SK-N-SH treated with all-trans-retinoic acid at 6 μM for 48 hours (cell line): Measurements from ENCODE around the gene LRP2.

Experiments used
- ATAC-seq: fragments of 200-7000 bp; cut with Tn5 transposase; 3 replicates; pipeline ENCODE4 v1.9.1; 2020; ENCODE audit warnings: mild to moderate bottlenecking, moderate library complexity
- ARNTL ChIP-seq: fragments of 450-650 bp; formaldehyde crosslinking; IDR thresholded peaks from 2 replicates; pipeline ENCODE4 v1.5.0; 2020; ENCODE audit warnings: low read depth, mild to moderate bottlenecking, moderate library complexity, borderline replicate concordance
- BACH2 ChIP-seq: fragments of 250-450 bp; sonication (Bioruptor Pico); IDR thresholded peaks from 2 replicates; pipeline ENCODE4 v1.9.0; 2021; ENCODE audit warnings: mild to moderate bottlenecking, borderline replicate concordance
- ESRRG ChIP-seq: fragments of 250-450 bp; sonication (Bioruptor Pico); IDR thresholded peaks from 2 replicates; pipeline ENCODE4 v1.6.1; 2021; ENCODE audit warnings: mild to moderate bottlenecking
- GLIS3 ChIP-seq: fragments of 250-450 bp; sonication (Bioruptor Pico); IDR thresholded peaks from 2 replicates; pipeline ENCODE4 v1.5.0; 2020; ENCODE audit warnings: mild to moderate bottlenecking, moderate library complexity
- ISL1 ChIP-seq: fragments of 250-450 bp; sonication (Bioruptor Pico); IDR thresholded peaks from 2 replicates; pipeline ENCODE4 v2.1.2; 2022; ENCODE audit warnings: mild to moderate bottlenecking, moderate library complexity
- OSR1 ChIP-seq: fragments of 250-450 bp; sonication (Bioruptor Pico); IDR thresholded peaks from 2 replicates; pipeline ENCODE4 v1.8.0; 2022; ENCODE audit warnings: moderate library complexity, mild to moderate bottlenecking, inconsistent platforms
- PPARA ChIP-seq: fragments of 250-450 bp; sonication (Bioruptor Pico); IDR thresholded peaks from 2 replicates; pipeline ENCODE4 v1.5.0; 2020; ENCODE audit warnings: mild to moderate bottlenecking, borderline replicate concordance
- RARB ChIP-seq: fragments of 250-450 bp; sonication (Bioruptor Pico); IDR thresholded peaks from 2 replicates; pipeline ENCODE4 v1.8.0; 2021; ENCODE audit warnings: mild to moderate bottlenecking, moderate library complexity
- SNAI2 ChIP-seq: fragments of 250-450 bp; sonication (Bioruptor Pico); IDR thresholded peaks from 2 replicates; pipeline ENCODE4 v1.5.0; 2020; ENCODE audit warnings: mild to moderate bottlenecking, moderate library complexity
- TCF4 ChIP-seq: fragments of 250-450 bp; sonication (Bioruptor Pico); IDR thresholded peaks from 2 replicates; pipeline ENCODE4 v1.8.0; 2021; ENCODE audit warnings: mild to moderate bottlenecking, moderate library complexity, borderline replicate concordance
- ZC3H10 ChIP-seq: fragments of 250-450 bp; sonication (Bioruptor Pico); IDR thresholded peaks from 2 replicates; pipeline ENCODE4 v1.5.1; 2021; ENCODE audit warnings: mild to moderate bottlenecking, moderate library complexity
- ZFP3 ChIP-seq: fragments of 250-450 bp; sonication (Bioruptor Pico); IDR thresholded peaks from 2 replicates; pipeline ENCODE4 v1.5.0; 2020; ENCODE audit warnings: mild to moderate bottlenecking, moderate library complexity
- ZFP30 ChIP-seq: fragments of 450-650 bp; formaldehyde crosslinking; IDR thresholded peaks from 2 replicates; pipeline ENCODE4 v1.5.0; 2022; ENCODE audit warnings: mild to moderate bottlenecking, moderate library complexity
- ZNF565 ChIP-seq: fragments of 450-650 bp; formaldehyde crosslinking; conservative IDR thresholded peaks from 2 replicates; pipeline ENCODE4 v1.5.0; 2020; ENCODE audit warnings: low read depth, mild to moderate bottlenecking, moderate library complexity
- ZNF70 ChIP-seq: fragments of 450-650 bp; formaldehyde crosslinking; IDR thresholded peaks from 2 replicates; pipeline ENCODE4 v1.5.0; 2020; ENCODE audit warnings: mild to moderate bottlenecking, moderate library complexity
- ZNF8 ChIP-seq: fragments of 450-650 bp; formaldehyde crosslinking; IDR thresholded peaks from 2 replicates; pipeline ENCODE4 v1.5.0; 2020; ENCODE audit warnings: mild to moderate bottlenecking, moderate library complexity
- TF ChIP-seq, protein P1 (sequence below): fragments of 250-450 bp; sonication (Bioruptor Pico); IDR thresholded peaks from 2 replicates; pipeline ENCODE4 v1.5.0; 2020; ENCODE audit warnings: mild to moderate bottlenecking, moderate library complexity
- TF ChIP-seq, protein P2 (sequence below): fragments of 250-450 bp; sonication (Bioruptor Pico); IDR thresholded peaks from 2 replicates; pipeline ENCODE4 v1.5.1; 2020; ENCODE audit warnings: low read depth, mild to moderate bottlenecking, moderate library complexity
- TF ChIP-seq, protein P3 (sequence below): fragments of 250-450 bp; sonication (Bioruptor Pico); IDR thresholded peaks from 2 replicates; pipeline ENCODE4 v1.5.1; 2021; ENCODE audit warnings: mild to moderate bottlenecking, moderate library complexity

Gene LRP2

DNA sequence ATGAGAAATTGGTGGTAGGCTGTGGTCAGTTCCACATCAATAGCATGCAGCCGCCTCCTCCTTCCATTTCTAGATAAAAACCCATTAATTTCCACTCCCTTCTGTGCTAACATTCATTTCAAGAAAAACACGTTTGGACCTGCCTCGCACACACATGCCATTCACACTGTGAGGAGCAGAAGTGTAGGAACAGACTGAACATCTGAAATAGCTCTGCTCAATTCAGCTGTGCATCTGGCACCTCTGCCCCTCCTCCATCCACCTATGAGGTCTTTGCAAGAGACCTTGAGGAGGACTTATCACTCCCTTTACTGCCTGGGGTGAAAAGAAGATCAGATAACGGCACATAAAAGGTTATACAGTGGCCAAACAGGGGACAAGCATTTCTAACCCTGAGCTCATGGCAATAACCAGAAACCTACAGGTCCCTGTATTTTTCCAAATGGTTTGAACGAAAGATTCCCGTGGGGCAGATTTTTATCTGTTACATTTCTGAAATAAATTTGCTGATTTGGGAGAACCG, 30.8 kb upstream of the LRP2 start (continued):
- TF ChIP-seq, protein P1, sequence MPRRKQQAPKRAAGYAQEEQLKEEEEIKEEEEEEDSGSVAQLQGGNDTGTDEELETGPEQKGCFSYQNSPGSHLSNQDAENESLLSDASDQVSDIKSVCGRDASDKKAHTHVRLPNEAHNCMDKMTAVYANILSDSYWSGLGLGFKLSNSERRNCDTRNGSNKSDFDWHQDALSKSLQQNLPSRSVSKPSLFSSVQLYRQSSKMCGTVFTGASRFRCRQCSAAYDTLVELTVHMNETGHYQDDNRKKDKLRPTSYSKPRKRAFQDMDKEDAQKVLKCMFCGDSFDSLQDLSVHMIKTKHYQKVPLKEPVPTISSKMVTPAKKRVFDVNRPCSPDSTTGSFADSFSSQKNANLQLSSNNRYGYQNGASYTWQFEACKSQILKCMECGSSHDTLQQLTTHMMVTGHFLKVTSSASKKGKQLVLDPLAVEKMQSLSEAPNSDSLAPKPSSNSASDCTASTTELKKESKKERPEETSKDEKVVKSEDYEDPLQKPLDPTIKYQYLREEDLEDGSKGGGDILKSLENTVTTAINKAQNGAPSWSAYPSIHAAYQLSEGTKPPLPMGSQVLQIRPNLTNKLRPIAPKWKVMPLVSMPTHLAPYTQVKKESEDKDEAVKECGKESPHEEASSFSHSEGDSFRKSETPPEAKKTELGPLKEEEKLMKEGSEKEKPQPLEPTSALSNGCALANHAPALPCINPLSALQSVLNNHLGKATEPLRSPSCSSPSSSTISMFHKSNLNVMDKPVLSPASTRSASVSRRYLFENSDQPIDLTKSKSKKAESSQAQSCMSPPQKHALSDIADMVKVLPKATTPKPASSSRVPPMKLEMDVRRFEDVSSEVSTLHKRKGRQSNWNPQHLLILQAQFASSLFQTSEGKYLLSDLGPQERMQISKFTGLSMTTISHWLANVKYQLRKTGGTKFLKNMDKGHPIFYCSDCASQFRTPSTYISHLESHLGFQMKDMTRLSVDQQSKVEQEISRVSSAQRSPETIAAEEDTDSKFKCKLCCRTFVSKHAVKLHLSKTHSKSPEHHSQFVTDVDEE = no peak
- no peak for TF ChIP-seq BACH2 (CRISPR knock-in tag)
- no peak for TF ChIP-seq ARNTL
- TF ChIP-seq ISL1 (CRISPR knock-in tag) = no peak

DNA sequence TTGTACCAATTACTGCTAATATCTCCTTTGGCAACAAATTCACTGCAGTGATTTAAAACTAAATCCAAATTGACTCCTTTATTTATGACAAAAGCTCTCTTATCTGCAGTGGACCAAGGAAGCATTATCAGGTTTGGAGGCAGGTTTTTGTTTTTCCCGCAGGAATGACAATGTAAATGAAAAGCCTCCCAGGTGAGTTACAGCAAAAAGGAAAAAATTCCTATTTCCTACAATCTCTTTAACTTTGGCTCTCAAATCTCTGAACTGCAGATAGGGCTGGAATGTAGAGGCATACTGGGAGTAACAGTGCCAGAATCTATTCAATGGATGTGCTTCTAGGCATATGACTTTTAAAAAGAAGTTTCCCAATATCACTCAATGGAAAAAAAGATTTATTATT, 28.9 kb upstream of the LRP2 start:
- ATAC-seq = no peak
- no peak for TF ChIP-seq ARNTL
- TF ChIP-seq, protein P1 = no peak
- no peak for TF ChIP-seq OSR1 (CRISPR knock-in tag)
- TF ChIP-seq SNAI2 = no peak
- TF ChIP-seq ZNF70 = no peak
- no peak for TF ChIP-seq PPARA
- TF ChIP-seq ZC3H10 = no peak
- no peak for TF ChIP-seq ZNF8 (CRISPR knock-in tag)
- TF ChIP-seq ZFP3 (CRISPR knock-in tag) = no peak

DNA sequence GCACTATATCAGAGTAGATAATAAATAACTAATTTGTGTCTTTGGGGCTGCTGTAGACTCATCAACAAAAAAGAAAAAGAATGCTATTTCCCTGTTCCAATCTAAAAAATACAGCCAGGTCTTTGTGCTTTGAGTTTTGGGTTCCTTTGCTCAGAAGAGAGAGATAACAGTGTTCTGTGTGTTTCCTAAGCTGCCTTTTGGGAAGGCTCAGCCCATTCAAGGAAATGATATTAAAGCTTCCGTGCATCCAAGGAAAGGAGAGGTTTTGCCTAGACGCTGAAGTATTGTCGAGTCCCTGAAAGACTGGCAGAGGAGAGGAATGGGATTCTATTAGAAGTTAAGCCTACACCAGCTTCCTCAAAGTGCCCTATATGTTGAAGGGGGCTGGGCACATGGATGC, 25.8 kb upstream of the LRP2 start:
- TF ChIP-seq ZNF70 = no peak
- no peak for TF ChIP-seq ZFP30 (CRISPR knock-in tag)
- no peak for TF ChIP-seq ISL1 (CRISPR knock-in tag)
- no peak for TF ChIP-seq ZFP3 (CRISPR knock-in tag)
- TF ChIP-seq, protein P2, sequence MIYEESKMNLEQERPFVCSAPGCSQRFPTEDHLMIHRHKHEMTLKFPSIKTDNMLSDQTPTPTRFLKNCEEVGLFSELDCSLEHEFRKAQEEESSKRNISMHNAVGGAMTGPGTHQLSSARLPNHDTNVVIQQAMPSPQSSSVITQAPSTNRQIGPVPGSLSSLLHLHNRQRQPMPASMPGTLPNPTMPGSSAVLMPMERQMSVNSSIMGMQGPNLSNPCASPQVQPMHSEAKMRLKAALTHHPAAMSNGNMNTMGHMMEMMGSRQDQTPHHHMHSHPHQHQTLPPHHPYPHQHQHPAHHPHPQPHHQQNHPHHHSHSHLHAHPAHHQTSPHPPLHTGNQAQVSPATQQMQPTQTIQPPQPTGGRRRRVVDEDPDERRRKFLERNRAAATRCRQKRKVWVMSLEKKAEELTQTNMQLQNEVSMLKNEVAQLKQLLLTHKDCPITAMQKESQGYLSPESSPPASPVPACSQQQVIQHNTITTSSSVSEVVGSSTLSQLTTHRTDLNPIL (CRISPR knock-in tag) = no peak
- no peak for TF ChIP-seq OSR1 (CRISPR knock-in tag)
- TF ChIP-seq ZC3H10 = no peak
- no peak for TF ChIP-seq ESRRG
- TF ChIP-seq, protein P3, sequence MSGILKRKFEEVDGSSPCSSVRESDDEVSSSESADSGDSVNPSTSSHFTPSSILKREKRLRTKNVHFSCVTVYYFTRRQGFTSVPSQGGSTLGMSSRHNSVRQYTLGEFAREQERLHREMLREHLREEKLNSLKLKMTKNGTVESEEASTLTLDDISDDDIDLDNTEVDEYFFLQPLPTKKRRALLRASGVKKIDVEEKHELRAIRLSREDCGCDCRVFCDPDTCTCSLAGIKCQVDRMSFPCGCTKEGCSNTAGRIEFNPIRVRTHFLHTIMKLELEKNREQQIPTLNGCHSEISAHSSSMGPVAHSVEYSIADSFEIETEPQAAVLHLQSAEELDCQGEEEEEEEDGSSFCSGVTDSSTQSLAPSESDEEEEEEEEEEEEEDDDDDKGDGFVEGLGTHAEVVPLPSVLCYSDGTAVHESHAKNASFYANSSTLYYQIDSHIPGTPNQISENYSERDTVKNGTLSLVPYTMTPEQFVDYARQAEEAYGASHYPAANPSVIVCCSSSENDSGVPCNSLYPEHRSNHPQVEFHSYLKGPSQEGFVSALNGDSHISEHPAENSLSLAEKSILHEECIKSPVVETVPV = no peak
- TF ChIP-seq ZNF565 = no peak
- TF ChIP-seq, protein P1 = no peak
- TF ChIP-seq PPARA = no peak
- TF ChIP-seq RARB = no peak
- TF ChIP-seq TCF4 = no peak
- no peak for TF ChIP-seq SNAI2
- TF ChIP-seq GLIS3 (CRISPR knock-in tag) = no peak
- TF ChIP-seq ARNTL = no peak
- TF ChIP-seq ZNF8 (CRISPR knock-in tag) = no peak
- ATAC-seq = no peak
